Raji (cell line): Measurements from ENCODE around the gene DMBX1.

Experiments used
- POLR2A ChIP-seq: IDR thresholded peaks from 2 replicates; pipeline ENCODE4 v1.6.1; 2011; ENCODE audit warnings: low read depth, low read length, control low read depth; ENCODE audit not compliant: insufficient read depth

The DMBX1 gene

GRCh38 chr1:46520063-46520911, 30.7 kb downstream of the DMBX1 start:
- TF ChIP-seq POLR2A: no peak

- no peak for TF ChIP-seq POLR2A
Measured at GRCh38 chr1:46521414-46521813, 31.8 kb downstream of the DMBX1 start.

DNA sequence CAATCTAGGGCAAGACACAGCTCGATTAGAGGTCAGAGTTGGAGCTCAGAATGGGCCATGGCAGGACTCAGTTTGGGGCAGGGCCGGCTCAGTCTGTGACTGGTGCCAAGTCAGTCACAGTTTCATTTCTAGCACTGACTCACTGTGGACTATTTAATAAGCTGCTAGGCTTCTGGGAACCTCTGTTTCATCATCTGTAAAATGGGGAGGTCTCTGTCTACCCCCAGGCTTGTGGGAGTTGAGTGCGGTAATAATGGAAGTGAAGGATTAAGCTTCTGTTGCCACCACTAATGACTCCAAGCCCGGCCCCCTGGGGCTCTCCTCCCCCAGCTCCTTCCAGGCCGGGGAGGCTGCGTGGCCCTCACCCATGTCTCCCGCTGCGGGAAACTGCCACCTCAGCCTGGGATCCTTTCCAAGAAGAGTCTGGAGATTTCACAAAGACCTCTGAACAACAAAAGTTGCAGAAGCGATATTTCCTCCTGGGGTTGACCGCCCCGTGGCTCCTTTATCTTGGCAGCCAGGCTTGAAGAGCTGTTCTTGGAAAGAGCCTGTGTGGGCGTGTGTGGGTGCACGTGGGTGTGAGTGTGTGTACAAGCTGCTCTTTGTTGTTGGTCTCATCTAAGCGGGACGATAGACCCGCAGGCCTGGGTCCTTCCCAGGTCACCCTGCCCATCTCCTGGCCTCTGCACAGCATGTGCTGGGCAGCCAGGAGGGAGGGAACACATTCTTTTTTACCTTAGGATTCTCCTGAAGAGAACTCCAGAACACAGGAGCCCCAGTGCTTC, 32.7 kb downstream of the DMBX1 start:
- no peak for TF ChIP-seq POLR2A

GRCh38 chr1:46522969-46523320, 33.3 kb downstream of the DMBX1 start:
- TF ChIP-seq POLR2A: no peak

GRCh38 chr1:46523496-46524353, 34.1 kb downstream of the DMBX1 start:
- no peak for TF ChIP-seq POLR2A

DNA sequence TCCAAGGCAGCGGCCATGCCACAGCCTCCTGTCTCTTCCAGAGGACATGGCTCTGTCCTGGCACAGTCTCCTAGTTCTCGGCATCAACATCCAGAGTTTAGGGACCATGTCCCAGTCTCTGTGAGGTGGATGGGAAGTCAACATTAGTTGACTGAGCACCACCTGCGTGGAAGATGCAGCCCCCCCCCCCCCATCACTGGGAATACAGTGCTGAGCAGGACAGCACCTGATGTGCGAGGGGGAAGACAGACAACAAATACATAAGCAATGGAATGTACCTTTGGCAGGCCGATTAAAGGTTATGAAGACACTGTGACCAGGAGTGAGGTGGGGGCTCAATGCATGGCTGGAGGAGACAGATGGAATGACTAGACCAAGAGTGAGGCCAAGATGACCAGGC, 35.2 kb downstream of the DMBX1 start:
- TF ChIP-seq POLR2A: no peak

DNA sequence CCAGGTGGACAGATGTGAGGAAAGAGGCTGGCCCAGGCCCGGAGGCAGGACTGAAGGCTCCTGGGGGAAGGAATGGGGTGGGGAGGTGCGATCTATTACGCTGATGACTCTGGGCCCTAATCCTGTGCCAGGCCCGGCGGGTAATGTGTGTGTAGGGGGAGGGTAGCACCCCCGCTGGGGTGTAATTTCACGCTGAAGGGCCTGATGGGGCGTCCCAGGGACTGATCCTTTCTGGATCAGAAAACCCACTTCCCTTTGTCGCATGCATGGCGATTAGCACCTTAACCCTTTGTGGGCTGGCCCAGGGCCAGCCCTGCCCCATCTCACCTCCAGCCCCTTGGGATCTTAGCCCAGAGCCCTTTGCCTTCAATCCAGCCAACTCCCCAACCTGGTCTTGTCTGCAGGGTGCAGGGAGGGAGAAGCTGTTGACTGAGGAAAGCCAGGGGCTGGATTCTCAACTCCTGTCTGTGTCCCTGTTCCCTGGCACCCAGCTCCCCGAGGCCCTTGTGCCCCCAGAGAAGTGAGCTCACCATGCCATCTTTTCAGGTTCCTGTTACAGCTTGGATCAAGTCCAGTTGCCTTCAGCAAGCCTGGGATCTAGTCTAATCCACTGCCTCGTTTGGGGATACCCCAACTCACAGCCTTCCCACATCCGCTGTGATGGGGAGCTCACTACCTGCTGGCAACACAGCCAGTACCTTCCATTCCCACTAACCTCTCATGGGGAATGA, 35.8 kb downstream of the DMBX1 start:
- no peak for TF ChIP-seq POLR2A

GRCh38 chr1:46526013-46526690, 36.5 kb downstream of the DMBX1 start:
- no peak for TF ChIP-seq POLR2A

- no peak for TF ChIP-seq POLR2A
Measured at GRCh38 chr1:46526691-46527291, 37.2 kb downstream of the DMBX1 start.

DNA sequence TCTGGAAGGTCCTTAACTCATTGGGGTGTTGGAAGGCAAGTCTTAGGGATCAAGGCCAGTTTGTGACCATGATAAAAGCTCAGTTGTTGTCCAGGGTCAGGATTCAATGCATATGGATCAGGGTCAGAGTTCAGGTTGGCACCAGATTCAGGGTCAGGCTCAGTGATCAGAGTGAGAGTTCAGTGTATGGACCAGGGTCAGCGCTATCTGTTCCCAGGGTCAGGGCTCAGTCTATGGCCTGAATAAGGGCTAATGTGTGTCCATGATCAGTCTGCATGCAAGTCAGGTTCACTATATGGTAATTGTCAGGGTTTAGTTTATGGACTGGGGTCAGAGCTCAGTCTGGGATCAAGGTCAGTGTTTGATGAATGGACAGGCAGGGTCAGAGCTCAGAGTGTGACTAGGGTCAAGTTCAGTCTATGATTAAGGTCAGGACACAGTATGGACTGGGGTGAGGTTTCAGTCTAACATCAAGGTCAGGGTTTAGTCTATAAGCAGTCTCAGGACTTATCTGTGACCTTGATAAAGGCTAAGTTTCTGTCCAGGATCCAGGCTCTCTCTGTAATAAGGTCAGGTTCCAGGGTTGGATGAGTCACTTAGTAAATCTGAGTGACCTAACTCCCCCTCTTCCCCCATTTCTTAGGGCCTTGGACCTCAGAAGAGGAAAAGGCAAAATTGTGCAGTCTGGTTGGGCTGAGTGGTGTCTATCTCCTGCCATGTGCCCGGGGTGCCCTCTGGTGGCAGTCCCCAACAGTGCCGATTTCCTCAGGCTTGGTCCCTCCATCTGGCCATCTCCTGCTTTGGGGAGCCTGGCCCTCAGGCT, 38.0 kb downstream of the DMBX1 start:
- TF ChIP-seq POLR2A: no peak

GRCh38 chr1:46528297-46528955, 38.8 kb downstream of the DMBX1 start:
- TF ChIP-seq POLR2A: no peak

GRCh38 chr1:46529031-46529630, 39.5 kb downstream of the DMBX1 start:
- no peak for TF ChIP-seq POLR2A
